Fibroblast of lung (primary cell): ENCODE measurements around the gene DLGAP1.

Source experiments
- EZH2 ChIP-seq: IDR thresholded peaks from 2 replicates; pipeline ENCODE4 v1.5.1; 2012; ENCODE audit warnings: low read length, control low read depth, mild to moderate bottlenecking; ENCODE audit errors: missing control alignments
- TF ChIP-seq, protein P1 (sequence below), 2 donors: IDR thresholded peaks in 1 of 2; conservative IDR thresholded peaks in 1 of 2; 1 replicate in 1 of 2; 2 replicates in 1 of 2; pipeline ENCODE4 v1.5.1; 2011 to 2012; ENCODE audit warnings: low read length in 2 of 2, control low read depth in 1 of 2, inconsistent platforms in 1 of 2, low read depth in 1 of 2, mild to moderate bottlenecking in 1 of 2

DNA sequence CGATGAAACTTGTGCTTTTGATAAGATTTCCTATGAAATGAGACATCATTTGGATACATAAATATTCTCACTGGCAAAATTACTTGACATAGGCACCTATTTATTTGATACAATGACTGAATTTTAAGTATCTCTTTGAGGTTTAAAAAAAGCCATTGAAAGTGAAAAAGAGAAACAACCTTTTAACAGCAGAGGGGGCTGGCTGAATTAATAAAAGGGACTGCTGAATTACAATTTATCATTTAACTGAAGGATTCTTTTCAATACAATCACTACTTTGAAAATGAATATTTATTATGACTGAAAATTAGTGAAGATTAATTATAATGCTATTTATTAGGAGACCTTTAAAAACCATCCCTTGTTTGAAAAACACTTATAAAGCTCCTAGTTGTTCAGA lies 335.3 kb downstream of the DLGAP1 start:
- TF ChIP-seq, protein P1, sequence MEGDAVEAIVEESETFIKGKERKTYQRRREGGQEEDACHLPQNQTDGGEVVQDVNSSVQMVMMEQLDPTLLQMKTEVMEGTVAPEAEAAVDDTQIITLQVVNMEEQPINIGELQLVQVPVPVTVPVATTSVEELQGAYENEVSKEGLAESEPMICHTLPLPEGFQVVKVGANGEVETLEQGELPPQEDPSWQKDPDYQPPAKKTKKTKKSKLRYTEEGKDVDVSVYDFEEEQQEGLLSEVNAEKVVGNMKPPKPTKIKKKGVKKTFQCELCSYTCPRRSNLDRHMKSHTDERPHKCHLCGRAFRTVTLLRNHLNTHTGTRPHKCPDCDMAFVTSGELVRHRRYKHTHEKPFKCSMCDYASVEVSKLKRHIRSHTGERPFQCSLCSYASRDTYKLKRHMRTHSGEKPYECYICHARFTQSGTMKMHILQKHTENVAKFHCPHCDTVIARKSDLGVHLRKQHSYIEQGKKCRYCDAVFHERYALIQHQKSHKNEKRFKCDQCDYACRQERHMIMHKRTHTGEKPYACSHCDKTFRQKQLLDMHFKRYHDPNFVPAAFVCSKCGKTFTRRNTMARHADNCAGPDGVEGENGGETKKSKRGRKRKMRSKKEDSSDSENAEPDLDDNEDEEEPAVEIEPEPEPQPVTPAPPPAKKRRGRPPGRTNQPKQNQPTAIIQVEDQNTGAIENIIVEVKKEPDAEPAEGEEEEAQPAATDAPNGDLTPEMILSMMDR (conservative IDR thresholded peaks at IDR 0.05 in 1 of 2, IDR thresholded peaks at IDR 0.05 in 1 of 2; ENCODE audit: low read depth in 1 of 2, low read length in 2 of 2) = no peak
- TF ChIP-seq EZH2 = no peak
